GM23338 (cell line): ENCODE results near the gene USP36.

Experiments used
- CREB1 ChIP-seq: fragments of 250-450 bp; sonication (Bioruptor Pico); IDR thresholded peaks from 2 replicates; pipeline ENCODE4 v1.5.0; 2020; ENCODE audit warnings: low read depth, mild to moderate bottlenecking, moderate library complexity
- CTCF ChIP-seq, 2 experiments: fragments of 200-600 bp in 1 of 2; sonication (generic) in 1 of 2; conservative IDR thresholded peaks; 2 replicates each; pipeline versions ENCODE4 v1.5.1 to v1.6.1; 2016 to 2017; ENCODE audit warnings: antibody characterized with exemption in 2 of 2, low read depth in 2 of 2, mild to moderate bottlenecking in 2 of 2, moderate library complexity in 1 of 2
- EZH2 ChIP-seq: fragments of 200-600 bp; sonication (generic); IDR thresholded peaks from one replicate; pipeline ENCODE4 v1.8.0; 2017; ENCODE audit warnings: antibody characterized with exemption, mild to moderate bottlenecking, low read depth; ENCODE audit not compliant: unreplicated experiment
- EZH2phosphoT487 ChIP-seq: fragments of 200-600 bp; sonication (generic); IDR thresholded peaks from one replicate; pipeline ENCODE4 v1.8.1; 2018; ENCODE audit warnings: antibody characterized with exemption; ENCODE audit not compliant: unreplicated experiment
- JUNB ChIP-seq: IDR thresholded peaks from one replicate; pipeline ENCODE4 v1.6.1; 2016; ENCODE audit warnings: antibody characterized with exemption; ENCODE audit not compliant: unreplicated experiment
- POLR2AphosphoS5 ChIP-seq: IDR thresholded peaks from 2 replicates; pipeline ENCODE4 v1.6.1; 2016; ENCODE audit warnings: antibody characterized with exemption, low read depth
- REST ChIP-seq: IDR thresholded peaks from one replicate; pipeline ENCODE4 v1.6.1; 2018; ENCODE audit warnings: antibody characterized with exemption; ENCODE audit not compliant: unreplicated experiment
- ZNF114 ChIP-seq: fragments of 250-450 bp; sonication (Bioruptor Pico); IDR thresholded peaks from 2 replicates; pipeline ENCODE4 v1.5.0; 2020; ENCODE audit warnings: mild to moderate bottlenecking, moderate library complexity
- ZNF331 ChIP-seq: fragments of 250-450 bp; sonication (Bioruptor Pico); IDR thresholded peaks from 2 replicates; pipeline ENCODE4 v1.5.0; 2020; ENCODE audit warnings: low read depth, mild to moderate bottlenecking, moderate library complexity

- TF ChIP-seq CTCF (conservative IDR thresholded peaks at IDR 0.05; ENCODE audit: low read depth in 2 of 2) (no peak), EZH2 (no peak), EZH2phosphoT487 (no peak), REST (no peak), ZNF114 (CRISPR knock-in tag) (no peak), POLR2AphosphoS5 (no peak), JUNB (no peak), CREB1 (CRISPR knock-in tag) (no peak), ZNF331 (no peak)
Measured at GRCh38 chr17:78882540-78883088, 42.0 kb upstream of the USP36 start.
